SK-N-MC (cell line): ENCODE results near the gene TDP1.
A peak's percentile ranks its signal among the peaks of the same experiment; 100 is the strongest.

ENCODE experiments used
- EZH2 ChIP-seq: fragments of 200-600 bp; sonication (generic); IDR thresholded peaks from one replicate; pipeline ENCODE4 v1.6.1; 2017; ENCODE audit warnings: antibody characterized with exemption
- FOXP2 ChIP-seq: optimal IDR thresholded peaks from 2 replicates; pipeline ENCODE3; 2011; ENCODE audit warnings: mild to moderate bottlenecking, moderate library complexity; ENCODE audit not compliant: insufficient read depth; ENCODE audit errors: extremely low read length, control extremely low read depth
- POLR2AphosphoS5 ChIP-seq: IDR thresholded peaks from 2 replicates; pipeline ENCODE4 v1.6.1; 2012; ENCODE audit warnings: mild to moderate bottlenecking, low read depth, low read length, borderline replicate concordance

- TF ChIP-seq EZH2 (no peak), POLR2AphosphoS5 (peak; percentile 95), FOXP2 (peak; percentile 56)
Measured at GRCh38 chr14:89955745-89956660, at the start of gene TDP1.
